Raji (cell line): ENCODE measurements around the gene ZNF829.

Source experiments
- POLR2A ChIP-seq: IDR thresholded peaks from 2 replicates; pipeline ENCODE4 v1.6.1; 2011; ENCODE audit warnings: low read depth, low read length, control low read depth; ENCODE audit not compliant: insufficient read depth

Gene ZNF829

GRCh38 chr19:36915992-36916830 lies at the start of gene ZNF829, which contains the start of gene ZNF568:
Gene ZNF829, minus strand, starts transcription at chr19:36916291. Its CDS starts 1,124 bp downstream, at chr19:36915167.
Gene ZNF568, plus strand, starts transcription at chr19:36916332. Its CDS starts 6,439 bp downstream, at chr19:36922771.
- no peak for TF ChIP-seq POLR2A

GRCh38 chr19:36963280-36963679 lies 47.2 kb upstream of the ZNF829 start:
- no peak for TF ChIP-seq POLR2A

GRCh38 chr19:36962346-36962745 lies 46.3 kb upstream of the ZNF829 start:
- no peak for TF ChIP-seq POLR2A

GRCh38 chr19:36950335-36951119 lies 34.4 kb upstream of the ZNF829 start:
- TF ChIP-seq POLR2A = no peak

GRCh38 chr19:36939153-36939552 lies 23.1 kb upstream of the ZNF829 start:
- TF ChIP-seq POLR2A = no peak

GRCh38 chr19:36931684-36932083 lies 15.6 kb upstream of the ZNF829 start:
- no peak for TF ChIP-seq POLR2A

GRCh38 chr19:36918090-36918489 lies 2.0 kb upstream of the ZNF829 start:
- TF ChIP-seq POLR2A = no peak

- TF ChIP-seq POLR2A = no peak
Measured at GRCh38 chr19:36916991-36917390, 900 bp upstream of the ZNF829 start.

GRCh38 chr19:36898422-36898821 lies 17.7 kb downstream of the ZNF829 start:
- no peak for TF ChIP-seq POLR2A

- TF ChIP-seq POLR2A = no peak
Measured at GRCh38 chr19:36894849-36895383, 21.2 kb downstream of the ZNF829 start.

GRCh38 chr19:36891768-36892357 lies 24.2 kb downstream of the ZNF829 start:
- TF ChIP-seq POLR2A = no peak

GRCh38 chr19:36876993-36877938 lies 38.8 kb downstream of the ZNF829 start:
- no peak for TF ChIP-seq POLR2A

- no peak for TF ChIP-seq POLR2A
Measured at GRCh38 chr19:36851898-36852297, 64.2 kb downstream of the ZNF829 start.

- TF ChIP-seq POLR2A = no peak
Measured at GRCh38 chr19:36850559-36851442, 65.3 kb downstream of the ZNF829 start, which contains the start of gene ZNF345. Gene ZNF345, plus strand, starts transcription at chr19:36850876. Its CDS starts 25,955 bp downstream, at chr19:36876831.
